H9 (cell line): ENCODE results near the gene CDS2. TPM values are rescaled to one million over a fixed set of nuclear protein-coding genes. Genes with fewer than 3 reads are reported as not detected.

Experiments used
- DNase-seq: peaks from one replicate; pipeline ENCODE4 v3.0.0-alpha.2; 2017
- H2AFZ ChIP-seq: one replicate; pipeline ENCODE4 v1.6.1; 2013; ENCODE audit warnings: mild to moderate bottlenecking, low read length, control low read depth, moderate library complexity
- H2AK5ac ChIP-seq: 2 replicates; pipeline ENCODE4 v1.6.1; 2013; ENCODE audit warnings: low read length, control low read depth, mixed read lengths; ENCODE audit not compliant: insufficient read length
- H2BK120ac ChIP-seq: one replicate; pipeline ENCODE4 v1.6.1; 2013; ENCODE audit warnings: low read depth, mild to moderate bottlenecking, low read length, control low read depth, inconsistent platforms; ENCODE audit not compliant: poor library complexity, severe bottlenecking
- H2BK12ac ChIP-seq: 2 replicates; pipeline ENCODE4 v1.6.1; 2013; ENCODE audit warnings: low read length, control low read depth, mixed read lengths, low read depth; ENCODE audit not compliant: insufficient read length
- H2BK15ac ChIP-seq: 2 replicates; pipeline ENCODE4 v1.6.1; 2013; ENCODE audit warnings: low read depth, low read length, control low read depth
- H2BK20ac ChIP-seq: one replicate; pipeline ENCODE4 v1.6.1; 2013; ENCODE audit warnings: low read depth, mild to moderate bottlenecking, low read length, control low read depth, inconsistent platforms; ENCODE audit not compliant: poor library complexity, severe bottlenecking
- H2BK5ac ChIP-seq: 2 replicates; pipeline ENCODE4 v1.6.1; 2013; ENCODE audit warnings: low read length, control low read depth, mixed read lengths; ENCODE audit not compliant: insufficient read length
- H3K14ac ChIP-seq: 2 replicates; pipeline ENCODE4 v1.6.1; 2013; ENCODE audit warnings: low read length, control low read depth; ENCODE audit not compliant: insufficient read depth
- H3K18ac ChIP-seq: 2 replicates; pipeline ENCODE4 v1.6.1; 2013; ENCODE audit warnings: low read depth, mild to moderate bottlenecking, mixed read lengths, low read length, control low read depth; ENCODE audit not compliant: insufficient read length
- H3K23ac ChIP-seq: 2 replicates; pipeline ENCODE4 v1.6.1; 2013; ENCODE audit warnings: low read length, control low read depth, mixed read lengths, low read depth; ENCODE audit not compliant: insufficient read length
- H3K23me2 ChIP-seq: 2 replicates; pipeline ENCODE4 v1.6.1; 2013; ENCODE audit warnings: low read depth, mild to moderate bottlenecking, mixed read lengths, low read length, control low read depth; ENCODE audit not compliant: insufficient read length, poor library complexity, severe bottlenecking
- H3K27ac ChIP-seq: 2 replicates; pipeline ENCODE4 v1.5.1; 2013; ENCODE audit warnings: low read length, control low read depth, mixed read lengths, low read depth; ENCODE audit not compliant: insufficient read length
- H3K27me3 ChIP-seq: 2 replicates; pipeline ENCODE4 v1.6.1; 2013; ENCODE audit warnings: low read length, control low read depth, inconsistent platforms; ENCODE audit not compliant: insufficient read depth
- H3K4ac ChIP-seq: 2 replicates; pipeline ENCODE4 v1.6.1; 2013; ENCODE audit warnings: low read depth, mild to moderate bottlenecking, control low read depth, inconsistent platforms, low read length, moderate library complexity
- H3K4me1 ChIP-seq: 2 replicates; pipeline ENCODE4 v1.6.1; 2013; ENCODE audit warnings: low read length, control low read depth, inconsistent platforms; ENCODE audit not compliant: insufficient read depth
- H3K4me2 ChIP-seq: 2 replicates; pipeline ENCODE4 v1.6.1; 2013; ENCODE audit warnings: low read length, control low read depth, mixed read lengths; ENCODE audit not compliant: insufficient read length, insufficient read depth
- H3K56ac ChIP-seq: 2 replicates; pipeline ENCODE4 v1.6.1; 2013; ENCODE audit warnings: low read depth, mild to moderate bottlenecking, mixed read lengths, low read length, control low read depth; ENCODE audit not compliant: insufficient read length
- H3K79me1 ChIP-seq: 2 replicates; pipeline ENCODE4 v1.6.1; 2013; ENCODE audit warnings: low read depth, mild to moderate bottlenecking, moderate library complexity, low read length, control low read depth, inconsistent platforms; ENCODE audit not compliant: insufficient read depth, poor library complexity, severe bottlenecking
- H3K79me2 ChIP-seq: 2 replicates; pipeline ENCODE4 v1.6.1; 2013; ENCODE audit warnings: low read length, control low read depth, inconsistent platforms; ENCODE audit not compliant: insufficient read depth
- H3K9ac ChIP-seq: 2 replicates; pipeline ENCODE4 v1.6.1; 2013; ENCODE audit warnings: low read length, control low read depth, mixed read lengths; ENCODE audit not compliant: insufficient read length; ENCODE audit errors: extremely low read depth
- H3K9me3 ChIP-seq: one replicate; pipeline ENCODE4 v1.6.1; 2013; ENCODE audit warnings: low read depth, low read length, inconsistent platforms; ENCODE audit not compliant: control insufficient read depth
- H3T11ph ChIP-seq: one replicate; pipeline ENCODE4 v1.6.1; 2013; ENCODE audit warnings: mild to moderate bottlenecking, low read length, control low read depth, inconsistent platforms
- H4K20me1 ChIP-seq: one replicate; pipeline ENCODE4 v1.6.1; 2013; ENCODE audit not compliant: control insufficient read depth, insufficient read length, insufficient read depth
- H4K5ac ChIP-seq: 2 replicates; pipeline ENCODE4 v1.6.1; 2013; ENCODE audit warnings: low read depth, mild to moderate bottlenecking, mixed read lengths, low read length, control low read depth; ENCODE audit not compliant: insufficient read length
- H4K8ac ChIP-seq: replicated peaks from 2 replicates; pipeline ENCODE4 v1.6.1; 2013; ENCODE audit warnings: low read length, control low read depth, mixed read lengths, low read depth; ENCODE audit not compliant: insufficient read length
- H4K91ac ChIP-seq: 2 replicates; pipeline ENCODE4 v1.6.1; 2013; ENCODE audit warnings: low read depth, mild to moderate bottlenecking, moderate library complexity, mixed read lengths, low read length, control low read depth; ENCODE audit not compliant: insufficient read length
- H3K27ac Mint-ChIP-seq, 3 experiments: 2 replicates in 2 of 3; 3 replicates in 1 of 3; pipeline ENCODE4 v1.8.0; 2020 to 2021; ENCODE audit warnings: mixed read lengths in 3 of 3, mild to moderate bottlenecking in 1 of 3, moderate library complexity in 1 of 3
- H3K27me3 Mint-ChIP-seq: 2 replicates; pipeline ENCODE4 v1.8.0; 2021; ENCODE audit warnings: low read depth, mild to moderate bottlenecking, moderate library complexity, mixed read lengths
- H3K36me3 Mint-ChIP-seq, 3 experiments: 2 replicates in 2 of 3; 3 replicates in 1 of 3; pipeline ENCODE4 v1.8.0; 2020 to 2021; ENCODE audit warnings: low read depth in 3 of 3, mixed read lengths in 3 of 3; ENCODE audit not compliant: insufficient read depth in 1 of 3
- H3K4me1 Mint-ChIP-seq, 2 experiments: 2 replicates each; pipeline ENCODE4 v1.8.0; 2020; ENCODE audit warnings: mixed read lengths in 2 of 2
- H3K4me3 Mint-ChIP-seq, 2 experiments: 2 replicates in 1 of 2; 3 replicates in 1 of 2; pipeline ENCODE4 v1.8.0; 2020 to 2021; ENCODE audit warnings: mild to moderate bottlenecking in 2 of 2, mixed read lengths in 2 of 2, moderate library complexity in 1 of 2
- H3K9me3 Mint-ChIP-seq, 2 experiments: 2 replicates in 1 of 2; 3 replicates in 1 of 2; pipeline ENCODE4 v1.8.0; 2020; ENCODE audit warnings: mild to moderate bottlenecking in 2 of 2, mixed read lengths in 2 of 2, moderate library complexity in 1 of 2
- WGBS: extraction: QIAGEN DNeasy Blood & Tissue Kit; methylation state at CpG from one replicate; pipeline ENCODE4 v1.1.7; 2013; ENCODE audit warnings: missing lambda C conversion rate, low lambda C conversion rate, mixed read lengths; ENCODE audit not compliant: insufficient read length; ENCODE audit errors: extremely low coverage; 5-methylcytosine and 5-hydroxymethylcytosine counted together
- total RNA-seq: library from RNA; stranded (reverse); gene quantifications from 2 replicates; pipeline ENCODE4 v1.2.1, GENCODE V29; 2021
- TF ChIP-seq, protein P1 (sequence below): fragments of 200-600 bp; sonication (generic); conservative IDR thresholded peaks from 3 replicates; pipeline ENCODE4 v1.8.0; 2021; ENCODE audit warnings: antibody characterized with exemption, mild to moderate bottlenecking

CDS2 gene
- total RNA-seq, 1 experiment from 2014 or later: 63.2 TPM

DNA sequence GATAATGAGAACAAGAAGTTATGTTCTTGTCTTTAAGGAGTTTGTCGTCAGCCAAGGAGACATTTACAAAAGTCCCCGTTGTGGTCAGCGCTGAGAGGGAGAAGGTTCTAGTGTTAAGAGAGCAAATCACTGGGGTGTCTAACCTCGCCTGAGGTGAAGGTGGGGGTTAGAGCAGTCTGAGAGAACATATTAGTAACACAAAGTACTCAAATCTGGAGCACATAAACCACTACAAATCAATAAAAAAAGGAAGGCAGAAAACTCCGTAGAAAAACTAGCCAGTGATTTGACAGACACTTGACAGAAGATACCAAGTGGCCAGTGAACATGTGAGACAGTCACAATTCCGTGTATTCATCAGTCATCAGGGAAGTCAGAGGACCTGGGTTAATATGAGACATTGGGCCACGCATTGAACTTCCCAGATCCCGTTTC, 45.4 kb downstream of the CDS2 start:
- no peak overlapping the region for H3K9ac ChIP-seq
- no peak overlapping the region for H4K8ac ChIP-seq
- no peak for DNase-seq
- H2AK5ac ChIP-seq: no peak overlapping the region
- no peaks in the 10 kb centered on the region for H3K23me2 ChIP-seq
- H2BK20ac ChIP-seq: no peak overlapping the region
- TF ChIP-seq, protein P1, sequence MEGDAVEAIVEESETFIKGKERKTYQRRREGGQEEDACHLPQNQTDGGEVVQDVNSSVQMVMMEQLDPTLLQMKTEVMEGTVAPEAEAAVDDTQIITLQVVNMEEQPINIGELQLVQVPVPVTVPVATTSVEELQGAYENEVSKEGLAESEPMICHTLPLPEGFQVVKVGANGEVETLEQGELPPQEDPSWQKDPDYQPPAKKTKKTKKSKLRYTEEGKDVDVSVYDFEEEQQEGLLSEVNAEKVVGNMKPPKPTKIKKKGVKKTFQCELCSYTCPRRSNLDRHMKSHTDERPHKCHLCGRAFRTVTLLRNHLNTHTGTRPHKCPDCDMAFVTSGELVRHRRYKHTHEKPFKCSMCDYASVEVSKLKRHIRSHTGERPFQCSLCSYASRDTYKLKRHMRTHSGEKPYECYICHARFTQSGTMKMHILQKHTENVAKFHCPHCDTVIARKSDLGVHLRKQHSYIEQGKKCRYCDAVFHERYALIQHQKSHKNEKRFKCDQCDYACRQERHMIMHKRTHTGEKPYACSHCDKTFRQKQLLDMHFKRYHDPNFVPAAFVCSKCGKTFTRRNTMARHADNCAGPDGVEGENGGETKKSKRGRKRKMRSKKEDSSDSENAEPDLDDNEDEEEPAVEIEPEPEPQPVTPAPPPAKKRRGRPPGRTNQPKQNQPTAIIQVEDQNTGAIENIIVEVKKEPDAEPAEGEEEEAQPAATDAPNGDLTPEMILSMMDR: no peak
- H2AFZ ChIP-seq: no peak overlapping the region
- no peak overlapping the region for H3K4ac ChIP-seq
- H3K79me2 ChIP-seq: peaks cover 6% of the 10 kb centered on the region; the same call in 1 of the 2 replicates
- no peak overlapping the region for H3K4me2 ChIP-seq
- no peak overlapping the region for H2BK12ac ChIP-seq
- H3K14ac ChIP-seq: no peak overlapping the region
- no peak overlapping the region for H2BK15ac ChIP-seq
- Mint-ChIP-seq H3K36me3 (peaks cover 7 to 19% (median 11%) of the 10 kb centered on the region in 3 experiments; a peak in 6 of 7 replicates), H3K4me1 (peaks cover 64 to 66% of the 10 kb centered on the region in 2 experiments), H3K27me3 (no peaks in the 10 kb centered on the region), H3K4me3 (no peak overlapping the region), H3K9me3 (no peaks in the 10 kb centered on the region), H3K27ac (peak overlapping the region in 1 of 3 experiments; percentile 49; a peak in 3 of 7 replicates)
- no peaks in the 10 kb centered on the region for H3K79me1 ChIP-seq
- no peak overlapping the region for H4K5ac ChIP-seq
- no peak overlapping the region for H3K18ac ChIP-seq
- H4K91ac ChIP-seq: no peak overlapping the region
- no peak overlapping the region for H3K27ac ChIP-seq
- H3K4me1 ChIP-seq: peaks cover 28% of the 10 kb centered on the region; the same call in 1 of the 2 replicates
- no peak overlapping the region for H2BK5ac ChIP-seq
- no peak overlapping the region for H2BK120ac ChIP-seq
- no peak overlapping the region for H3T11ph ChIP-seq
- no peaks in the 10 kb centered on the region for H3K27me3 ChIP-seq
- no peaks in the 10 kb centered on the region for H4K20me1 ChIP-seq
- H3K23ac ChIP-seq: no peak overlapping the region
- H3K9me3 ChIP-seq: no peaks in the 10 kb centered on the region
- H3K56ac ChIP-seq: no peak overlapping the region
- no CpG with 5 or more reads among the region's 8 CpGs for WGBS
